Measurements from ENCODE around the gene POPDC3. TPM values are rescaled to one million over a fixed set of nuclear protein-coding genes. Genes with fewer than 3 reads are reported as not detected.

The POPDC3 gene
- polyA plus RNA-seq, 1 experiment = 8.6 TPM

- Histone ChIP-seq H3K36me3 (ENCODE audit: control insufficient read depth, insufficient read depth, low read length) (no peaks in the 10 kb centered on the region), H3K4me3 (ENCODE audit: low read depth, low read length) (peak overlapping the region; percentile 85), H3K27me3 (ENCODE audit: control insufficient read depth, insufficient read depth, low read length) (no peaks in the 10 kb centered on the region)
- DNase-seq (ENCODE audit: low read depth) = no peak
- CTCF ChIA-PET = interaction anchor here (0.8 to 1.8 kb wide), 7 partner anchors 9 to 227 kb away, joined by 3 to 8 read pairs (median 4); no protein-coding TSS in a partner anchor
- POLR2A ChIA-PET = interaction anchor here (0.7 kb wide), 1 partner anchor 34 kb away, joined by 3 read pairs; no protein-coding TSS in a partner anchor
- peak; percentile 36 for TF ChIP-seq CTCF (IDR thresholded peaks at IDR 0.05; ENCODE audit: insufficient read depth, low read depth, low read length)
Measured at GRCh38 chr6:105136431-105137350, 43.1 kb downstream of the POPDC3 start.

GRCh38 chr6:105135907-105136430 lies 43.8 kb downstream of the POPDC3 start:
- DNase-seq (ENCODE audit: low read depth) = no peak
- Histone ChIP-seq H3K27me3 (ENCODE audit: control insufficient read depth, insufficient read depth, low read length) (no peaks in the 10 kb centered on the region), H3K4me3 (ENCODE audit: low read depth, low read length) (peak overlapping the region; percentile 85), H3K36me3 (ENCODE audit: control insufficient read depth, insufficient read depth, low read length) (no peaks in the 10 kb centered on the region)
- ChIA-PET POLR2A (no interaction called here), CTCF (interaction anchor here (1.3 to 1.8 kb wide), 4 partner anchors 14 to 227 kb away, joined by 3 to 8 read pairs (median 4); no protein-coding TSS in a partner anchor)
- no peak for TF ChIP-seq CTCF (IDR thresholded peaks at IDR 0.05; ENCODE audit: insufficient read depth, low read depth, low read length)

- Histone ChIP-seq H3K27me3 (ENCODE audit: control insufficient read depth, insufficient read depth, low read length) (no peaks in the 10 kb centered on the region), H3K36me3 (ENCODE audit: control insufficient read depth, insufficient read depth, low read length) (no peaks in the 10 kb centered on the region), H3K4me3 (ENCODE audit: low read depth, low read length) (no peak overlapping the region)
- ChIA-PET POLR2A (no interaction called here), CTCF (no interaction called here)
- DNase-seq (ENCODE audit: low read depth) = no peak
- peak; percentile 23; the same call in 1 of the 2 replicates for TF ChIP-seq CTCF (IDR thresholded peaks at IDR 0.05; ENCODE audit: insufficient read depth, low read depth, low read length)
Measured at GRCh38 chr6:105135056-105135455, 44.8 kb downstream of the POPDC3 start.

GRCh38 chr6:105122717-105123116 lies 57.1 kb downstream of the POPDC3 start:
- no peak for TF ChIP-seq CTCF (IDR thresholded peaks at IDR 0.05; ENCODE audit: insufficient read depth, low read depth, low read length)
- no peak for DNase-seq (ENCODE audit: low read depth)
- Histone ChIP-seq H3K4me3 (ENCODE audit: low read depth, low read length) (no peak overlapping the region), H3K27me3 (ENCODE audit: control insufficient read depth, insufficient read depth, low read length) (no peaks in the 10 kb centered on the region), H3K36me3 (ENCODE audit: control insufficient read depth, insufficient read depth, low read length) (no peaks in the 10 kb centered on the region)
- ChIA-PET CTCF (interaction anchor here (1.1 kb wide), 1 partner anchor 9 kb away, joined by 4 read pairs; no protein-coding TSS in a partner anchor), POLR2A (no interaction called here)

GRCh38 chr6:105121981-105122380 lies 57.8 kb downstream of the POPDC3 start:
- TF ChIP-seq CTCF (IDR thresholded peaks at IDR 0.05; ENCODE audit: insufficient read depth, low read depth, low read length) = no peak
- ChIA-PET POLR2A (no interaction called here), CTCF (interaction anchor here (0.9 to 1.2 kb wide), 3 partner anchors 9 to 309 kb away, joined by 3 to 5 read pairs (median 4); a partner anchor contains a TSS)
- no peak for DNase-seq (ENCODE audit: low read depth)
- Histone ChIP-seq H3K4me3 (ENCODE audit: low read depth, low read length) (no peak overlapping the region), H3K36me3 (ENCODE audit: control insufficient read depth, insufficient read depth, low read length) (no peaks in the 10 kb centered on the region; the same call in 1 of the 2 replicates), H3K27me3 (ENCODE audit: control insufficient read depth, insufficient read depth, low read length) (no peaks in the 10 kb centered on the region)
